ENCODE measurements around the gene ZNF665. TPM values are rescaled to one million over a fixed set of nuclear protein-coding genes. Genes with fewer than 3 reads are reported as not detected.
"Not testable (repeated sequence)": the region's sequence is repeated elsewhere in the genome, so short reads cannot be mapped to it uniquely, and the experiment has no call there.

Gene ZNF665
- total RNA-seq: 2.5 TPM
- long read RNA-seq, full-length matches to known transcripts: 2 of 5 reads
- long read RNA-seq, partial matches to known transcripts: 0 of 5 reads
- long read RNA-seq, other reads (novel, unspliced or antisense): 3 of 5 reads

GRCh38 chr19:53192771-53193534 lies at the start of gene ZNF665:
ZNF665 (minus strand) TSS chr19:53193358; CDS start chr19:53182898, 10,460 bp downstream.
- peak; percentile 94 for DNase-seq (ENCODE audit: low spot score)

GRCh38 chr19:53237114-53237777 lies 44.1 kb upstream of the ZNF665 start:
- DNase-seq (ENCODE audit: low spot score): no peak

GRCh38 chr19:53224606-53225005 lies 31.4 kb upstream of the ZNF665 start:
- DNase-seq (ENCODE audit: low spot score): no peak

GRCh38 chr19:53222716-53223115 lies 29.6 kb upstream of the ZNF665 start:
- DNase-seq (ENCODE audit: low spot score): not testable (repeated sequence)

GRCh38 chr19:53212703-53213320 lies 19.7 kb upstream of the ZNF665 start:
- no peak for DNase-seq (ENCODE audit: low spot score)

GRCh38 chr19:53211554-53211953 lies 18.4 kb upstream of the ZNF665 start:
- DNase-seq (ENCODE audit: low spot score): not testable (repeated sequence)

- peak; percentile 99 for DNase-seq (ENCODE audit: low spot score)
Observed at GRCh38 chr19:53196777-53197396, 3.7 kb upstream of the ZNF665 start.

- DNase-seq (ENCODE audit: low spot score): no peak
Observed at GRCh38 chr19:53195265-53195903, 2.2 kb upstream of the ZNF665 start.

GRCh38 chr19:53193535-53194222 lies 521 bp upstream of the ZNF665 start:
- DNase-seq (ENCODE audit: low spot score): no peak

GRCh38 chr19:53190253-53190652 lies 2.9 kb downstream of the ZNF665 start:
- DNase-seq (ENCODE audit: low spot score): no peak

- DNase-seq (ENCODE audit: low spot score): not testable (repeated sequence)
Observed at GRCh38 chr19:53189691-53190198, 3.4 kb downstream of the ZNF665 start.

GRCh38 chr19:53185155-53185882 lies 7.8 kb downstream of the ZNF665 start:
- DNase-seq (ENCODE audit: low spot score): not testable (repeated sequence)

GRCh38 chr19:53183146-53183764 lies 9.9 kb downstream of the ZNF665 start:
- DNase-seq (ENCODE audit: low spot score): no peak

- DNase-seq (ENCODE audit: low spot score): no peak
Observed at GRCh38 chr19:53182202-53182601, 11.0 kb downstream of the ZNF665 start.

- no peak for DNase-seq (ENCODE audit: low spot score)
Observed at GRCh38 chr19:53177986-53178385, 15.2 kb downstream of the ZNF665 start.

- no peak for DNase-seq (ENCODE audit: low spot score)
Observed at GRCh38 chr19:53172889-53173288, 20.3 kb downstream of the ZNF665 start.

- DNase-seq (ENCODE audit: low spot score): no peak
Observed at GRCh38 chr19:53165691-53166091, 27.5 kb downstream of the ZNF665 start.

GRCh38 chr19:53161123-53161522 lies 32.0 kb downstream of the ZNF665 start:
- no peak for DNase-seq (ENCODE audit: low spot score)

- no peak for DNase-seq (ENCODE audit: low spot score)
Observed at GRCh38 chr19:53160350-53160749, 32.8 kb downstream of the ZNF665 start.

Data from mesenteric fat pad (tissue), 1 donor.